Esophagus squamous epithelium (tissue), 5 donors: ENCODE results near the gene SMIM21. TPM values are rescaled to one million over a fixed set of nuclear protein-coding genes. Genes with fewer than 3 reads are reported as not detected.
A peak's percentile ranks its signal among the peaks of the same experiment; 100 is the strongest.

Experiments used
- DNase-seq: peaks from one replicate; lab custom pipeline; 2025; lab: John Stamatoyannopoulos, UW
- H3K27ac ChIP-seq, 4 donors: fragments of 200-600 bp; sonication (generic); one replicate each; pipeline ENCODE4 v1.5.1; 2016 to 2019; ENCODE audit warnings: mild to moderate bottlenecking in 1 of 4
- H3K27me3 ChIP-seq, 4 donors: fragments of 200-600 bp; sonication (generic); 1 replicate in 3 of 4; 2 replicates in 1 of 4; pipeline versions ENCODE4 v1.5.1 to v1.6.0; 2017 to 2021; ENCODE audit warnings: antibody characterized with exemption in 1 of 4
- H3K36me3 ChIP-seq, 3 donors: fragments of 200-600 bp; sonication (generic); one replicate each; pipeline ENCODE4 v1.5.1; 2016 to 2019
- H3K4me1 ChIP-seq, 3 donors: fragments of 200-600 bp; sonication (generic); one replicate each; pipeline ENCODE4 v1.5.1; 2017 to 2019
- H3K4me3 ChIP-seq, 4 donors: fragments of 200-600 bp; sonication (generic); 1 replicate in 3 of 4; 2 replicates in 1 of 4; pipeline ENCODE4 v1.5.1; 2016 to 2019; ENCODE audit warnings: mild to moderate bottlenecking in 2 of 4, moderate library complexity in 1 of 4
- H3K9me3 ChIP-seq, 3 donors: fragments of 200-600 bp; sonication (generic); one replicate each; pipeline ENCODE4 v1.5.1; 2016 to 2019
- POLR2A ChIP-seq, 4 donors: fragments of 450-650 bp; IDR thresholded peaks; one replicate each; pipeline ENCODE4 v1.6.1; 2017; ENCODE audit warnings: antibody characterized with exemption in 4 of 4, mild to moderate bottlenecking in 4 of 4, moderate library complexity in 3 of 4
- WGBS, 2 donors: methylation state at CpG; one replicate each; pipeline ENCODE4 v1.1.5; 2018; 5-methylcytosine and 5-hydroxymethylcytosine counted together
- intact Hi-C: fragments of 100-400 bp; cut with DNase I; formaldehyde crosslinking; loops from one replicate; pipeline ENCODE4 v1.15.0; 2022
- total RNA-seq, 4 donors: library from RNA; depleted of rRNA; stranded (reverse); fragments of >200 nt; gene quantifications; one replicate each; pipeline ENCODE4 v1.1.0, GENCODE V29; 2016
- TF ChIP-seq, protein P1 (sequence below), 6 experiments: fragments of 450-650 bp in 4 of 6; fragments of 200-600 bp in 2 of 6; sonication (generic) in 2 of 6; IDR thresholded peaks; one replicate each; pipeline ENCODE4 v1.5.1; 2016 to 2019; ENCODE audit warnings: antibody characterized with exemption in 6 of 6, mild to moderate bottlenecking in 4 of 6, moderate library complexity in 4 of 6
- donor health status: DM: yes; HTN: yes; CAD: no.

The SMIM21 gene
- total RNA-seq, 4 donors from 2014 or later = not detected

DNA sequence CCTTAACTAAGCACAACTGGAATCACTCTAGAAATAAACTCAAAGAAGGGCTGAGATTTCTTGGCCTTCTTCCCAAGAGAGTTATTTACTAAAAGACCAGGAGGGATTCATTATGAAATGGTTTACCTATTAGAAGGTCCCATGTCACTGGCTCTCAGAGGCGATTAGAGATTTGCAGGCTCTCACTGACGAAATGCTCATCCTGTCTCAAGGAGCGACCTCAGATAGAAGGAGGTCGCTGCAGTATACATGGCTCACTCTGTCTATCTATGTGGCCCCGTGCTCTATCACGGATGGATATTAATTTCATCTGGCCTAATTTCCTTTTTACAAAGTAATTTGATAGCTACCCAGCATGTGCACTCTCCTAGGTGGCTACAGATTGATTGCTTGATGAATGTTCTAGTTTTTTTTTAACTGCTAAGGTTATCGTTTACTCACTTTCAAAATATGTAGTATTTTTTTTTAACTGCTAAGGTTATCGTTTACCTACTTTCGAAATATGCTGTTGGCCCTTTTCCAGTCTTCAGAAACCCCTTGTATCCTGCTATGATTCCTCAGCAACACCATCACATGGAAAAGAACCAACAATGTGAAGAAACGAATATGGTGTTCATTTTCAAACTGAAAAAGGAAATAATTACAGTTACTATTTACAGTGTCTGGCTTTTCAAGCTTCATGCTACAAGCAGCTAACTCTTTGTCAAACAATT is 9.1 kb downstream of the SMIM21 start:
- intact Hi-C loops = no loop called here
- Histone ChIP-seq H3K9me3 (no peaks in the 10 kb centered on the region), H3K27ac (no peak overlapping the region), H3K36me3 (no peaks in the 10 kb centered on the region), H3K4me1 (no peaks in the 10 kb centered on the region), H3K4me3 (no peak overlapping the region), H3K27me3 (no peaks in the 10 kb centered on the region)
- DNase-seq = no peak
- TF ChIP-seq POLR2A (IDR thresholded peaks at IDR 0.05) = no peak
- TF ChIP-seq, protein P1, sequence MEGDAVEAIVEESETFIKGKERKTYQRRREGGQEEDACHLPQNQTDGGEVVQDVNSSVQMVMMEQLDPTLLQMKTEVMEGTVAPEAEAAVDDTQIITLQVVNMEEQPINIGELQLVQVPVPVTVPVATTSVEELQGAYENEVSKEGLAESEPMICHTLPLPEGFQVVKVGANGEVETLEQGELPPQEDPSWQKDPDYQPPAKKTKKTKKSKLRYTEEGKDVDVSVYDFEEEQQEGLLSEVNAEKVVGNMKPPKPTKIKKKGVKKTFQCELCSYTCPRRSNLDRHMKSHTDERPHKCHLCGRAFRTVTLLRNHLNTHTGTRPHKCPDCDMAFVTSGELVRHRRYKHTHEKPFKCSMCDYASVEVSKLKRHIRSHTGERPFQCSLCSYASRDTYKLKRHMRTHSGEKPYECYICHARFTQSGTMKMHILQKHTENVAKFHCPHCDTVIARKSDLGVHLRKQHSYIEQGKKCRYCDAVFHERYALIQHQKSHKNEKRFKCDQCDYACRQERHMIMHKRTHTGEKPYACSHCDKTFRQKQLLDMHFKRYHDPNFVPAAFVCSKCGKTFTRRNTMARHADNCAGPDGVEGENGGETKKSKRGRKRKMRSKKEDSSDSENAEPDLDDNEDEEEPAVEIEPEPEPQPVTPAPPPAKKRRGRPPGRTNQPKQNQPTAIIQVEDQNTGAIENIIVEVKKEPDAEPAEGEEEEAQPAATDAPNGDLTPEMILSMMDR (IDR thresholded peaks at IDR 0.05) = no peak
- WGBS, 2 donors = 63 to 70% methylated on average over 10 of the region's 10 CpGs

DNA sequence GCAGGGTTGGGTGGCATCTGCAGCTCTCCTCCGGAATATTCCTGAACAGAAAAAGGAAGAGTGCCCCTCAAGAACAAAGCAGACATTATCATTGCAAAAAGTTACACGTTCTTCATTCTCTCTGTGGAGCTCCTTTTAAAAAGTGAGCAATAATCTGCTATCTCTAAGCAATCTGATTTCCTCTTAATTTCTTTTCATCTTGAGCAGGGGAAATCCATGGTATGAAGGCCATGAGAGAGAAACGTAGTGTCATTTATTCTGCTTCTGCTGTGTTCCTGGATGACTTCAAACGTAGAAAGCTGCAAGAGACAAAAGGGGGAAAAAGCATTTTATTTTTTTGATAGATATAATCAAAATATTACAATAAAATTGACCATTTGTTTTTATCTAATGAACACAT is 16.9 kb downstream of the SMIM21 start:
- Histone ChIP-seq H3K27me3 (no peaks in the 10 kb centered on the region), H3K4me1 (peaks cover 0 to 11% (median 0%) of the 10 kb centered on the region in 3 donors), H3K36me3 (no peaks in the 10 kb centered on the region), H3K9me3 (no peaks in the 10 kb centered on the region), H3K4me3 (no peak overlapping the region), H3K27ac (no peak overlapping the region)
- TF ChIP-seq POLR2A (IDR thresholded peaks at IDR 0.05) = no peak
- TF ChIP-seq, protein P1 (IDR thresholded peaks at IDR 0.05) = no peak
- intact Hi-C loops = no loop called here
- WGBS, 2 donors = 54 to 55% methylated on average over 4 of the region's 4 CpGs
- no peak for DNase-seq

DNA sequence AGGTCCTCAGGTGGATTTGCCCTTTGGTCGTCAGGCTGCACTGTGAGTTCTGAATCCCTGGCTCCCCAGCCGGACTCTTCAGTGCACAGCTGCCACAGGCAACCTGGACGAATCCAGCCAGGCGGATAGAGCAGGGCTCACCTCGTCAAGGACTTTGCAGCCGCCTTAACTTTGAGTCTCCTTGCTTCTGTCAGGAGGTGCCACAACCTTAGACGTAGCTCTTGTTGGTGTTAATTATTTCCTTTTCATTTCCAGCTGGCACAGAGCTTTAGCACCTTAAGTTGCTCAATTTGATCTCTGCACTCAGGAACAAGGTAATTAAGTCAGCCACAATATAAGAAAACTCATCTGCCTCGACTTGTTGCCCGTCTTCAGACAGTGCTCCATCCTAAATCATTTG is 17.7 kb downstream of the SMIM21 start:
- Histone ChIP-seq H3K4me3 (no peak overlapping the region), H3K4me1 (peaks cover 0 to 11% (median 0%) of the 10 kb centered on the region in 3 donors), H3K27ac (no peak overlapping the region), H3K9me3 (no peaks in the 10 kb centered on the region), H3K27me3 (no peaks in the 10 kb centered on the region), H3K36me3 (no peaks in the 10 kb centered on the region)
- intact Hi-C loops = no loop called here
- 77 to 79% methylated on average over 9 of the region's 9 CpGs for WGBS, 2 donors
- DNase-seq = no peak
- TF ChIP-seq, protein P1 (IDR thresholded peaks at IDR 0.05) = no peak
- TF ChIP-seq POLR2A (IDR thresholded peaks at IDR 0.05) = no peak

DNA sequence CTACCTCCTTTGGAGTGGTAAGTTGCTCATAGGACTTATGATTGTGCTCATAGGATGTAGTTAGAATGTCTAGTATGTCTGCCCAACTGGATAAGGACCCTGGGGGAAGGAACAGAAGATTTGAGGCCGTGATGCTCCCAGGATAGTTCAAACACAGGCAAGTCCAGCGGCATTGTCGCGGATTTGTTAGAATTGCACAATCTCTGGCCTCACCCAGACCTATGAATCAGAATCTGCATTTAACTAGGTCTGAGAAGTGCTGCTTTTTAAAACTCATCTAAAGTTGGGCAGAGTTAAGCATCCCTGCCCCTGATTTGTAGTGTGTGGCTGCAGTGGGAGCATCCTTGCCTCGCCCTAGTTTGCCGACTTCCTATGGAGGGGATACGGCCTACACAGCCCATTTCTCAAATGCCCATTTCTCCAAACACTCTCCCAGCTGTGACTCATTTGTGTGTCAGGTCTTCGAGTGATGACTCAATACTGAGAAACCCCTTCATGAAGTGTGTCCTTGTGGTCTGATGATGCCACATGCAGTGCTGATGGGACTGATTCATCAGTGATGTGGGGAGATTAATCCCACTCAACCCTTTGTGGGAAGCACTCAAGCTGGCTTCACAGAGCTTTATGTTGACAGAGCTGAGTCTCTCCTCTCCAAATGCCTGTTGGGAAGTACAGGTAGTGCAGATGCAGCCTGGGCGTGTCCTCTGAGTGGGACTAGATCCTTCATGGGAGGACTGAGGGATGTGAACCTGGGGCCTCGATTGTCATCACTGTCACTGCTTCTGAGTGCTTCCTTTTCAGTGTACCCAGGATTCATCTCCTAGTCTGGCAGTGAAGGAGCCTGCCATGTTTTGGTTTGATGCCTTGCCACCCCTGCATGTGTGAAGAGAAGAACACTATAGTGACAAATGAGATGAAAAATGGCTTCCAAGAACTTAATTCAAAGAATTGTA is 18.7 kb downstream of the SMIM21 start:
- TF ChIP-seq, protein P1 (IDR thresholded peaks at IDR 0.05) = no peak
- TF ChIP-seq POLR2A (IDR thresholded peaks at IDR 0.05) = no peak
- peaks cover 0 to 11% (median 0%) of the 10 kb centered on the region in 3 donors for H3K4me1 ChIP-seq
- H3K36me3 ChIP-seq = no peaks in the 10 kb centered on the region
- H3K4me3 ChIP-seq = no peak overlapping the region
- 32 to 57% methylated on average over 8 to 10 of the region's 10 CpGs for WGBS, 2 donors
- intact Hi-C loops = no loop called here
- no peak for DNase-seq
- H3K27me3 ChIP-seq = no peaks in the 10 kb centered on the region
- no peaks in the 10 kb centered on the region for H3K9me3 ChIP-seq
- H3K27ac ChIP-seq = peak overlapping the region in 1 of 4 donors; percentile 9
